ENCODE data around the gene CXCR5. TPM values are rescaled to one million over a fixed set of nuclear protein-coding genes. Genes with fewer than 3 reads are reported as not detected.
"Not testable (repeated sequence)": the region's sequence is repeated elsewhere in the genome, so short reads cannot be mapped to it uniquely, and the experiment has no call there.

The CXCR5 gene
- total RNA-seq, 2 donors from 2014 or later, result 0.05 to 0.19 TPM

GRCh38 chr11:118842369-118842768 is 41.3 kb upstream of the CXCR5 start:
- Histone ChIP-seq H3K27me3 (no peaks in the 10 kb centered on the region), H3K9me3 (no peaks in the 10 kb centered on the region), H3K9ac (ENCODE audit: low read depth in 2 of 2, low read length in 2 of 2) (no peak overlapping the region), H3K36me3 (no peaks in the 10 kb centered on the region), H3K4me1 (no peaks in the 10 kb centered on the region), H3K4me3 (no peak overlapping the region), H3K27ac (no peak overlapping the region)
- TF ChIP-seq CTCF (IDR thresholded peaks at IDR 0.05), result no peak
- DNase-seq, result no peak
- intact Hi-C loops (cut with DNase I), result no loop called here

- DNase-seq; H3K36me3 ChIP-seq; H3K27ac ChIP-seq; intact Hi-C loops (cut with DNase I); H3K4me1 ChIP-seq; H3K27me3 ChIP-seq; H3K9me3 ChIP-seq; H3K9ac ChIP-seq (ENCODE audit: low read depth in 2 of 2, low read length in 2 of 2); H3K4me3 ChIP-seq: not testable (repeated sequence)
These were observed 40.8 kb upstream of the CXCR5 start for GRCh38 chr11:118842843-118843242.

GRCh38 chr11:118843565-118843964 is 40.1 kb upstream of the CXCR5 start:
- H3K27me3 ChIP-seq, result no peaks in the 10 kb centered on the region
- H3K27ac ChIP-seq, result no peak overlapping the region
- no peak overlapping the region for H3K9ac ChIP-seq (ENCODE audit: low read depth in 2 of 2, low read length in 2 of 2)
- intact Hi-C loops (cut with DNase I), result no loop called here
- no peaks in the 10 kb centered on the region for H3K4me1 ChIP-seq
- no peak for DNase-seq
- H3K36me3 ChIP-seq, result no peaks in the 10 kb centered on the region
- no peaks in the 10 kb centered on the region for H3K9me3 ChIP-seq
- no peak overlapping the region for H3K4me3 ChIP-seq
- TF ChIP-seq CTCF (IDR thresholded peaks at IDR 0.05), result no peak

- H3K4me1 ChIP-seq, result no peaks in the 10 kb centered on the region
- intact Hi-C loops (cut with DNase I), result no loop called here
These were observed 38.3 kb upstream of the CXCR5 start for GRCh38 chr11:118845369-118845768.

GRCh38 chr11:118846181-118846935 is 37.3 kb upstream of the CXCR5 start:
- Histone ChIP-seq H3K36me3 (no peaks in the 10 kb centered on the region), H3K4me1 (no peaks in the 10 kb centered on the region), H3K27ac (no peak overlapping the region), H3K27me3 (no peaks in the 10 kb centered on the region), H3K9me3 (no peaks in the 10 kb centered on the region), H3K9ac (ENCODE audit: low read depth in 2 of 2, low read length in 2 of 2) (no peak overlapping the region), H3K4me3 (no peak overlapping the region)
- no peak for DNase-seq
- intact Hi-C loops (cut with DNase I), result no loop called here
- no peak for TF ChIP-seq CTCF (IDR thresholded peaks at IDR 0.05)

More at GRCh38 chr11:118845369-118845768, 38.3 kb upstream of the CXCR5 start:
- H3K27ac ChIP-seq, result no peak overlapping the region
- TF ChIP-seq CTCF (IDR thresholded peaks at IDR 0.05), result no peak
- no peak overlapping the region for H3K9ac ChIP-seq (ENCODE audit: low read depth in 2 of 2, low read length in 2 of 2)
- no peaks in the 10 kb centered on the region for H3K27me3 ChIP-seq
- no peak overlapping the region for H3K4me3 ChIP-seq
- no peaks in the 10 kb centered on the region for H3K9me3 ChIP-seq
- no peak for DNase-seq
- no peaks in the 10 kb centered on the region for H3K36me3 ChIP-seq

- Histone ChIP-seq H3K9ac (ENCODE audit: low read depth in 2 of 2, low read length in 2 of 2) (no peak overlapping the region), H3K27me3 (no peaks in the 10 kb centered on the region), H3K36me3 (no peaks in the 10 kb centered on the region), H3K27ac (no peak overlapping the region), H3K4me1 (no peaks in the 10 kb centered on the region), H3K9me3 (no peaks in the 10 kb centered on the region), H3K4me3 (no peak overlapping the region)
- DNase-seq, result no peak
- TF ChIP-seq CTCF (IDR thresholded peaks at IDR 0.05), result no peak
- intact Hi-C loops (cut with DNase I), result no loop called here
These were observed 33.9 kb upstream of the CXCR5 start for GRCh38 chr11:118849825-118850224.

All from colonic mucosa (tissue), 4 donors.